Left cardiac atrium (tissue), 4 donors: ENCODE data around the gene EDN3. TPM values are rescaled to one million over a fixed set of nuclear protein-coding genes. Genes with fewer than 3 reads are reported as not detected.
"Not testable (repeated sequence)": the region's sequence is repeated elsewhere in the genome, so short reads cannot be mapped to it uniquely, and the experiment has no call there.

Source experiments
- ATAC-seq, 2 donors: fragments of 200-7000 bp; cut with Tn5 transposase; one replicate each; pipeline ENCODE4 v1.9.1; 2020; ENCODE audit warnings: mild to moderate bottlenecking in 2 of 2, moderate library complexity in 2 of 2
- DNase-seq: peaks from one replicate; pipeline ENCODE4 v3.0.0-alpha.2; 2020
- intact Hi-C, 2 donors: fragments of 100-400 bp; cut with DNase I; formaldehyde crosslinking; loops; one replicate each; pipeline versions ENCODE4 v1.14.1 to v1.15.1; 2022 to 2023
- total RNA-seq, 2 donors: library from RNA; stranded (reverse); fragmentation: NEBNext Ultra II Directional; extraction: Animal tissue kit (Norgen Biotek cat#: 25700); gene quantifications; one replicate each; pipeline ENCODE4 v1.2.1, GENCODE V29; 2021
- donor health status: DM: no; HTN: yes; CAD: no.
- donor health status: DM: no; HTN: yes; CAD: no; lungs with severe emphysema.
- donor health status: DM: yes; HTN: yes; CAD: no.
- donor health status: Dilated cardiomyopathy.

EDN3 gene
- total RNA-seq, 2 donors from 2014 or later = not detected

GRCh38 chr20:59331721-59332329 is 31.4 kb downstream of the EDN3 start:
- no peak for DNase-seq
- intact Hi-C loops = no loop called here
- no peak for ATAC-seq

GRCh38 chr20:59333260-59333845 is 32.9 kb downstream of the EDN3 start:
- intact Hi-C loops = no loop called here
- DNase-seq (no peak), ATAC-seq (no peak)

- no peak for ATAC-seq
- intact Hi-C loops = no loop called here
Measured at GRCh38 chr20:59333951-59334350, 33.5 kb downstream of the EDN3 start.

GRCh38 chr20:59334651-59335300 is 34.4 kb downstream of the EDN3 start:
- no peak for ATAC-seq
- intact Hi-C loops = no loop called here
- no peak for DNase-seq

More at GRCh38 chr20:59333951-59334350, 33.5 kb downstream of the EDN3 start:
- no peak for DNase-seq

DNA sequence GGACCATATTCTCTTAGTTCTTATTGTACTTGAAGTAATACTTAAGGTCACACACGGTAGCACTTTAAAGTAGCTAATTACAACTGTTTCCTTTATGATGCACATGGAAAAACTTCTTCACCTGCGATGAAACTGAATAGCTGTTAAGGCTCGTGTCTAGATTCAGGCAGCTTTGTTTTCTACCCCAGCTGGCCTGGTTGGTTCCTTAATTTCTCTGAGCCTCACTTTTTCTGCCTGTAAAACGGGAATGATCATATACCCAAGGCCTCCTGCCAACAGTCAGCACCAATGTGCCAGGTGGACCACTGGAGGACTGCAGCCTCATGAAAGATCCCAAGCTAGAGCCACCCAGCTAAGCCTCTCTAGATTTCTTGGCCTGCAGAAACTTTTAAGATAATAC is 35.0 kb downstream of the EDN3 start:
- DNase-seq = no peak
- ATAC-seq = no peak
- intact Hi-C loops = no loop called here

DNA sequence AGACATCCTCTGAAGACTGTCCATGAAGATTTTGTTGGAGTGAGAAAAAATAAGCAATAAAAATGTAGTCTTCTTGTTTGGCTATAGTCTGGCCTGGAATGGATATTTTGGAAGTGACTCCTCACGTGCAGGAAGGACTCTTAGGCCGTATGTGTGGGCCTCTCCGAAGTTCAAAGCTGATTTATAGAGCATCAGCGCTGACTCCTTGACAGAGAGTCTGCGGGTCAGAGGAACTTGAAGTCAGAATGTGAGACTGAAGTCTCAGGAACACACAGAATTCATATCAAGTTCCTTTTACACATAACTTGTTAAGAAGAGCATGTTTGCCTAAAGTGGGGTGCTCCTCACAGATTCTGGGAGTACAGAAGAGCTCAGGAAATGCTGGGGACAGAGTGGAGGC is 36.1 kb downstream of the EDN3 start:
- intact Hi-C loops = no loop called here
- no peak for ATAC-seq
- DNase-seq = no peak

DNA sequence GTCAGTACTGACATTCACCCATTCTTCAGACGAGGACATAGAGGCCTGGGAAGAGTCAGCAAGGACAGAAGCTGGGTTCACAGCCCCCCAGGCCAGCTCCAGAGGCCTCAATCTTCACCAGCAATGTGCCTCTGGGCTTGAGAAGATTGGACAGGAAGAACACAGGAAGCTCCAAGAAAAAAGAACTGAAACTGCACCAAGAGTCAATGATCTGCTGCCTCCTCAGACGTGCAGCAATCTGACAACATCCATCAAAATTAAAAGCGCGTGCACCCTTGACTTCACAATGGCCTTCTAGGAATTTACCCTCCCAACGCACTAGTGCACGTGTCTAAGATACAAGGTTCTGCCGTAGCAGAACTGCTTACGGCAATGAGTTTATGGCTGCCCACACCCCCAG is 38.0 kb downstream of the EDN3 start:
- DNase-seq, ATAC-seq, intact Hi-C loops: not testable (repeated sequence)

- intact Hi-C loops = no loop called here
Measured at GRCh38 chr20:59340201-59340885, 39.9 kb downstream of the EDN3 start.

DNA sequence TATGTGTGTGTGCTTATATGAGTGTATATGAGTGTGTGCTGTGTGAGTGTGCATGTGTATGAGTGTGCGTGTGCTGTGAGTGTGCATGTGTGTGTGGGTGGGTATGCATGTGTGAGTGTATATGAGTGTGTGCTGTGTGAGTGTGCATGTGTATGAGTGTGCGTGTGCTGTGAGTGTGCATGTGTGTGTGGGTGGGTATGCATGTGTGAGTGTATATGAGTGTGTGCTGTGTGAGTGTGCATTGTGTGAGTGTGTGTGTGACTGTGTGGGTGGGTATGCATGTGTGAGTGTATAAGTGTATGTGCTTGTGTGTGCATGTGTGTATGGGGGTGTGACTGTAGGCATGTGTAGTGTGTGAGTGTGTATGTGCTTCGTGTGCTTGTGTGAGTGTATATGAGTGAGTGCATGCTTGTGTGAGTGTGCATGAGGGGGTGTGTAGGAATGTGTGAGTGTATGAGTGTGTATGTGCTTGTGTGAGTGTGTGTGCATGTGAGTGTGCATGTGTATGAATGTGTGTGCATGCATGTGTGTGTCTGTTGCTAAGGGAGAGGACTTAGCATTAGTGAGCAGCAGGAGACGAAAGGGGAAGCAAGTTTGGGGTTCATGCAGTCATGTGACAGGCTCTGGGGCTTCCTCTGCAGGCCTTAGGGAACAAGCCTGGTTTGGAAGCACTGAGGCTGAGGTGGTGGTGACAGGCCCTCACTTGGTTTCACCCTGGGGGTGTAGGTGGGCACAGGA is 41.0 kb downstream of the EDN3 start:
- intact Hi-C loops, ATAC-seq, DNase-seq: not testable (repeated sequence)

More at GRCh38 chr20:59340201-59340885, 39.9 kb downstream of the EDN3 start:
- ATAC-seq (no peak), DNase-seq (no peak)

- no peak for DNase-seq
- ATAC-seq = no peak
- intact Hi-C loops = no loop called here
Measured at GRCh38 chr20:59342023-59342957, 41.9 kb downstream of the EDN3 start.

GRCh38 chr20:59346061-59346460 is 45.6 kb downstream of the EDN3 start:
- DNase-seq = no peak
- ATAC-seq = no peak
- intact Hi-C loops = no loop called here

GRCh38 chr20:59349277-59349676 is 48.9 kb downstream of the EDN3 start:
- DNase-seq = no peak
- no peak for ATAC-seq
- intact Hi-C loops = no loop called here

DNA sequence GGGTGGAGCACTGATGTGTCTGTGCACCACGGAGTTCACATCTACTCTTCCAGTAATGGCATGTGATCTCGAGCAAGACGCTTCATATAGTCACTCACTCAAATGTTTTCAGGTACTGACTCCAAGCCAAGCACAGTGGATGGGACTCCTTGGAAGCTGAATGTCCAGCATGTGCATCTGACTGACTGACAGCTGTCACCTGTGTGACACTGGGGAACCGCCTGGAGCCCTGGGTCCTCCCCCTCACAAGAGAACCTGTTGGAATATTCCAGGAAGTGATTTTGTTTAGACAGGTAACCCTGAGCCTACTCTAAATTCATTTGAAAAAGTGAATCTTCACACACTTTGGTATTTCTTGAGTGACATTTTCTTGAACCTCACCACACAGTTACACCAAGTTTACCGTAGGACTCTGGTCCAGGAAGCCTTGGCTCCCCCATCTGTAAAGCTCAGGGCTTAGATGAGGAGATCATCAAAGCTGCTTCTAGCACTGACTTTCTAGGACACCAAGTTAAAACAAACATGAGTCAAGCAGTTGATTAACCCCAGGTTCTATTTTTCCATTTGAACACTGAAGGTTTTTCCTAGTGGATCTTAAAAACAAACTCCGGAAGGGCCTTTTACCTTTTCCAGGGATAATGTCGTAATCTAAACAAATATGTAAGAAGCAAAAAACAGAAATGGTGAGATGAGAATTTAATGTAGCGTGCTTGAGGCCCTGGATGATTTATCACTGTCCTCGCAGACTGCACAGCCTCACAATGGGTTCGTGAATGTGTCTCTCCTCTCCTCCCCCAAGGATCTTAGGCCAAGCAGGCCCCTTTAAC is 50.1 kb downstream of the EDN3 start:
- DNase-seq (no peak), ATAC-seq (no peak)
- intact Hi-C loops = no loop called here

GRCh38 chr20:59351157-59352040 is 51.0 kb downstream of the EDN3 start:
- intact Hi-C loops = no loop called here
- no peak for DNase-seq

GRCh38 chr20:59352541-59352940 is 52.1 kb downstream of the EDN3 start:
- no peak for ATAC-seq
- intact Hi-C loops = no loop called here
- no peak for DNase-seq

More at GRCh38 chr20:59351157-59352040, 51.0 kb downstream of the EDN3 start:
- ATAC-seq = no peak

GRCh38 chr20:59352990-59353389 is 52.6 kb downstream of the EDN3 start:
- no peak for ATAC-seq
- intact Hi-C loops = no loop called here
- no peak for DNase-seq

GRCh38 chr20:59354460-59354859 is 54.0 kb downstream of the EDN3 start:
- intact Hi-C loops = no loop called here
- ATAC-seq (no peak), DNase-seq (no peak)
